A673 (cell line): ENCODE measurements around the gene C20orf173. TPM values are rescaled to one million over a fixed set of nuclear protein-coding genes. Genes with fewer than 3 reads are reported as not detected.

Experiments
- BruUV-seq: library from RNA; stranded (reverse); fragments of 400-500 nt; replicated peaks from 2 replicates; lab custom pipeline; 2021; lab: Mats Ljungman, UMichigan
- CTCF ChIA-PET: fragments of 300-600 bp; sonication (Branson Sonifier 250); formaldehyde crosslinking; loops from one replicate; lab custom pipeline; 2022; ENCODE audit warnings: antibody characterized with exemption; lab: Charles Lee
- POLR2A ChIA-PET: fragments of 300-600 bp; sonication (Branson Sonifier 250); formaldehyde crosslinking; loops from one replicate; lab custom pipeline; 2022; ENCODE audit warnings: antibody characterized with exemption; ENCODE audit not compliant: low non-redundant PET; lab: Charles Lee
- DNase-seq: peaks from one replicate; pipeline ENCODE4 v3.0.0-alpha.2; 2015; ENCODE audit warnings: low spot score
- H3K27ac ChIP-seq: fragments of 200-600 bp; sonication (generic); 2 replicates; pipeline ENCODE4 v1.5.1; 2016; ENCODE audit warnings: mixed run types, low read depth, mild to moderate bottlenecking, mixed read lengths, antibody characterized with exemption, low read length; ENCODE audit not compliant: poor library complexity, severe bottlenecking
- H3K27me3 ChIP-seq: fragments of 200-600 bp; sonication (generic); replicated peaks from 2 replicates; pipeline ENCODE4 v1.6.1; 2017; ENCODE audit warnings: mixed run types, low read depth, mild to moderate bottlenecking, mixed read lengths, antibody characterized with exemption, low read length; ENCODE audit not compliant: insufficient read depth, poor library complexity
- H3K36me3 ChIP-seq: fragments of 200-600 bp; sonication (generic); 2 replicates; pipeline ENCODE4 v1.6.1; 2016; ENCODE audit warnings: mixed run types, mild to moderate bottlenecking, mixed read lengths, antibody characterized with exemption, low read length; ENCODE audit not compliant: insufficient read depth, poor library complexity, severe bottlenecking
- H3K4me1 ChIP-seq: fragments of 200-600 bp; sonication (generic); 2 replicates; pipeline ENCODE4 v1.6.1; 2017; ENCODE audit warnings: mixed run types, mild to moderate bottlenecking, mixed read lengths, antibody characterized with exemption, low read length; ENCODE audit not compliant: insufficient read depth, poor library complexity, severe bottlenecking
- H3K4me3 ChIP-seq: fragments of 200-600 bp; sonication (generic); 2 replicates; pipeline ENCODE4 v1.5.1; 2016; ENCODE audit warnings: low read depth, mixed run types, mild to moderate bottlenecking, mixed read lengths, low read length; ENCODE audit not compliant: poor library complexity, severe bottlenecking
- H3K9me3 ChIP-seq: fragments of 200-600 bp; sonication (generic); 2 replicates; pipeline ENCODE4 v1.6.1; 2016; ENCODE audit warnings: mixed run types, low read depth, mild to moderate bottlenecking, mixed read lengths, antibody characterized with exemption, low read length; ENCODE audit not compliant: poor library complexity, severe bottlenecking
- EZH2 ChIP-seq: fragments of 200-600 bp; sonication (generic); IDR thresholded peaks from 2 replicates; pipeline ENCODE4 v1.6.1; 2017; ENCODE audit warnings: borderline replicate concordance, low read depth, mild to moderate bottlenecking, mixed read lengths, antibody characterized with exemption, low read length; ENCODE audit not compliant: poor library complexity, severe bottlenecking
- intact Hi-C: fragments of 100-400 bp; cut with micrococcal nuclease; formaldehyde crosslinking; loops from one replicate; pipeline ENCODE4 v1.10.0; 2022; ENCODE audit not compliant: unreplicated experiment
- total RNA-seq: library from RNA; stranded (reverse); gene quantifications from 2 replicates; pipeline ENCODE4 v1.2.3, GENCODE V29; 2021
- TF ChIP-seq, protein P1 (sequence below): fragments of 300-800, 200-600 bp; sonication (generic); conservative IDR thresholded peaks from 2 replicates; pipeline ENCODE4 v1.5.1; 2017; ENCODE audit warnings: low read depth, mild to moderate bottlenecking, antibody characterized with exemption, low read length, moderate library complexity, mixed read lengths

The C20orf173 gene
- total RNA-seq, 1 experiment from 2014 or later = not detected

DNA sequence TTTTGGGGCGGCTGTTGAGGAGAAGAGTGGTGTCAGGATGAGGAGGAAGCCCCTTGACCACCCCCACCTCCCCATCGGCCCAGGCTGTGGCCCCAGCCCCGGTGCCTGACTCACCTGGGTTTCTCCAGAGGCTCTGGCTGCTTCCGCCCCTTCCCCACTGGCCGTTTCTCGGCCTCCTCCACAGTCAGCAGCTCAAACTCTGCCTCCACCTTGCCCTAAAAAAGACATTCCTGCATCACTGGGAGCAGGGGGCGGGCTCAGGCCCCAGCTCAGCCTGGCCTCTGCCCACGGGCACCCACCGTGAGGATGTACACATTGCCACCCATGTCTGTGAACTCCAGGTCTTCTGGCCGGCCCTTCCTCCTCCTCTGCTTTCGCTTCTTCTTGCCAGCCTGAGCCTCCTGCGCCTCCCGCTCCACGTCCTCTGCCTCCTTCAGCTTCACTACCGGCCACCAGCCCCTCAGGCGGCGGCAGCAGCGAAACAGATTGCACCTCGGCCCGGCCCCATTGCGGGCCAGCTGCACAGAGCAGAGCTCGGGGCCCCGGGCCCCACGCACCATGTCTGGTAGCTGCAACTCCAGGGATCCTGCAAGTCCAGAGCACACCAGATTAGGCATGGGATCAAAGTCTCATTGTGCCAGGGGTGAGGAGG, 29.7 kb upstream of the C20orf173 start:
- Histone ChIP-seq H3K27ac (no peak overlapping the region), H3K4me3 (no peak overlapping the region), H3K4me1 (no peaks in the 10 kb centered on the region), H3K36me3 (peaks cover 18% of the 10 kb centered on the region), H3K27me3 (no peaks in the 10 kb centered on the region), H3K9me3 (no peaks in the 10 kb centered on the region)
- intact Hi-C loops = no loop called here
- CTCF ChIA-PET = no interaction called here
- TF ChIP-seq EZH2 = no peak
- TF ChIP-seq, protein P1, sequence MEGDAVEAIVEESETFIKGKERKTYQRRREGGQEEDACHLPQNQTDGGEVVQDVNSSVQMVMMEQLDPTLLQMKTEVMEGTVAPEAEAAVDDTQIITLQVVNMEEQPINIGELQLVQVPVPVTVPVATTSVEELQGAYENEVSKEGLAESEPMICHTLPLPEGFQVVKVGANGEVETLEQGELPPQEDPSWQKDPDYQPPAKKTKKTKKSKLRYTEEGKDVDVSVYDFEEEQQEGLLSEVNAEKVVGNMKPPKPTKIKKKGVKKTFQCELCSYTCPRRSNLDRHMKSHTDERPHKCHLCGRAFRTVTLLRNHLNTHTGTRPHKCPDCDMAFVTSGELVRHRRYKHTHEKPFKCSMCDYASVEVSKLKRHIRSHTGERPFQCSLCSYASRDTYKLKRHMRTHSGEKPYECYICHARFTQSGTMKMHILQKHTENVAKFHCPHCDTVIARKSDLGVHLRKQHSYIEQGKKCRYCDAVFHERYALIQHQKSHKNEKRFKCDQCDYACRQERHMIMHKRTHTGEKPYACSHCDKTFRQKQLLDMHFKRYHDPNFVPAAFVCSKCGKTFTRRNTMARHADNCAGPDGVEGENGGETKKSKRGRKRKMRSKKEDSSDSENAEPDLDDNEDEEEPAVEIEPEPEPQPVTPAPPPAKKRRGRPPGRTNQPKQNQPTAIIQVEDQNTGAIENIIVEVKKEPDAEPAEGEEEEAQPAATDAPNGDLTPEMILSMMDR = no peak
- DNase-seq = no peak
- POLR2A ChIA-PET = no interaction called here
- no TSS peak for BruUV-seq

DNA sequence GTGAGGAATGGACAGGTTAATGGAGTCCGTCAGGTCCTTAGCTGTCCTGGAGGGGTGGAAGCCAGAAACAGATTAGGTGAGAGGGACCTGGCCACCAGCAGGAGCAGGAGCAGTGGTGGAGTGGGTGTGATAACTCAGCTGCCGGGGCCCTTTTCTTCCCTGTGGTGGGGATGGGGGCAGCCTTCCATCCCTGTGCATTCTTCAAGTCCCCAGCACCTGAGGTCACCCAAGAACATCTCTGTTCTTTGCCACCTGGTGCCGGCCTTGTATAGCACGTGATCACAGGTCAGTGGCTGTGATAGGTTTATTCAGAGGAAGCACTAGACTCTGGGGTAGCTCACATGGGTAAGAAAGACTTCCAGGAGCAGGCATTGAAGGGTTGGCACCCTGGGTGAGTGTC, 29.0 kb upstream of the C20orf173 start:
- peaks cover 18% of the 10 kb centered on the region for H3K36me3 ChIP-seq
- CTCF ChIA-PET = no interaction called here

DNA sequence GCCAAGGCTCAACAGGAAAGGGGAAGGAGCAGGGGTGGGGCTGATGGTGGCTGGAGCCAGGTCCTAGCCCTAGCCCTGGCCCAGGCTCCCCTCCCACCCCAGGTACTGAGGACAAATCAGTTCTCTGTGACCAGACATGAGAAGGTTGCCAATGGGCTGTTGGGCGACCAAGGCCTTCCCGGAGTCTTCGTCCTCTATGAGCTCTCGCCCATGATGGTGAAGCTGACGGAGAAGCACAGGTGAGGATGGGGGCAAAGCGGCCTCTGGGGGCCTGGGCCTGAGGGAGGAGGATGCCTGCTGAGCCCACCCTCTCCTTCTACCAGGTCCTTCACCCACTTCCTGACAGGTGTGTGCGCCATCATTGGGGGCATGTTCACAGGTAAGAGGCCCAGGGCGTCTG, 27.4 kb upstream of the C20orf173 start:
- DNase-seq = no peak
- H3K27me3 ChIP-seq = no peaks in the 10 kb centered on the region
- ChIA-PET CTCF (no interaction called here), POLR2A (no interaction called here)
- intact Hi-C loops = no loop called here
- BruUV-seq = no TSS peak
- H3K9me3 ChIP-seq = no peaks in the 10 kb centered on the region
- H3K4me3 ChIP-seq = no peak overlapping the region
- no peak overlapping the region for H3K27ac ChIP-seq
- TF ChIP-seq, protein P1 = no peak
- no peak for TF ChIP-seq EZH2
- H3K36me3 ChIP-seq = peaks cover 21% of the 10 kb centered on the region
- no peaks in the 10 kb centered on the region for H3K4me1 ChIP-seq

More for the DNA sequence above, 29.0 kb upstream of the C20orf173 start:
- H3K27me3 ChIP-seq = no peaks in the 10 kb centered on the region
- no peaks in the 10 kb centered on the region for H3K9me3 ChIP-seq
- intact Hi-C loops = no loop called here
- no peak overlapping the region for H3K27ac ChIP-seq
- no TSS peak for BruUV-seq
- TF ChIP-seq, protein P1 = no peak
- TF ChIP-seq EZH2 = no peak
- no peak for DNase-seq
- no peaks in the 10 kb centered on the region for H3K4me1 ChIP-seq
- POLR2A ChIA-PET = no interaction called here
- H3K4me3 ChIP-seq = no peak overlapping the region
